Heart left ventricle (tissue), 13 donors: Measurements from ENCODE around the gene C11orf42.

Experiments
- CTCF ChIP-seq, 12 donors: fragments of 200-600 bp; sonication (generic) in 4 of 12; IDR thresholded peaks; one replicate each; pipeline versions ENCODE4 v1.5.0 to v1.8.0; 2018 to 2022; ENCODE audit warnings: antibody characterized with exemption in 12 of 12, mild to moderate bottlenecking in 5 of 12
- POLR2A ChIP-seq, 2 donors: fragments of 450-650 bp; IDR thresholded peaks; one replicate each; pipeline ENCODE4 v1.6.1; 2017; ENCODE audit warnings: antibody characterized with exemption in 2 of 2, mild to moderate bottlenecking in 2 of 2, moderate library complexity in 2 of 2
- donor health status: ischemic (EF 13 %, LVEDD 7.1; RV severe dilation, severe dysfunction).
- donor health status: DM: no; HTN: yes; CAD: no.
- donor health status: DM: no; HTN: no; CAD: no.
- donor health status: ischemic (EF 25% LVEDD 6.9; RV normal size, moderate dysfunction).
- donor health status: ischemic (EF 25% LVEDD 5.7; RV mildly dilated, moderate dysfunction).
- donor health status: ischemic (EF 35%, LVEDD 5.7; RV mildly dilated, moderate dysfunction).
- donor health status: nonischemic (EF 11% LVEDD 7.7; RV severe dilation, severe dysfunction).
- donor health status: DM: yes; HTN: yes; CAD: no.
- donor health status: PGD.
- donor health status: ischemic (EF 29% LVEDD 5.4; RV normal size, mild dysfunction).
- donor health status: nonischemic (EF 23%, LVEDD 6.1; RV moderate dilation, normal function).

- TF ChIP-seq CTCF (IDR thresholded peaks at IDR 0.05) (no peak), POLR2A (IDR thresholded peaks at IDR 0.05) (no peak)
Observed at GRCh38 chr11:6200975-6201374, 4.4 kb upstream of the C11orf42 start.
